Measurements from ENCODE around the gene CSF3. TPM values are rescaled to one million over a fixed set of nuclear protein-coding genes. Genes with fewer than 3 reads are reported as not detected.

Gene CSF3
- total RNA-seq, 4 donors from 2014 or later, result not detected

DNA sequence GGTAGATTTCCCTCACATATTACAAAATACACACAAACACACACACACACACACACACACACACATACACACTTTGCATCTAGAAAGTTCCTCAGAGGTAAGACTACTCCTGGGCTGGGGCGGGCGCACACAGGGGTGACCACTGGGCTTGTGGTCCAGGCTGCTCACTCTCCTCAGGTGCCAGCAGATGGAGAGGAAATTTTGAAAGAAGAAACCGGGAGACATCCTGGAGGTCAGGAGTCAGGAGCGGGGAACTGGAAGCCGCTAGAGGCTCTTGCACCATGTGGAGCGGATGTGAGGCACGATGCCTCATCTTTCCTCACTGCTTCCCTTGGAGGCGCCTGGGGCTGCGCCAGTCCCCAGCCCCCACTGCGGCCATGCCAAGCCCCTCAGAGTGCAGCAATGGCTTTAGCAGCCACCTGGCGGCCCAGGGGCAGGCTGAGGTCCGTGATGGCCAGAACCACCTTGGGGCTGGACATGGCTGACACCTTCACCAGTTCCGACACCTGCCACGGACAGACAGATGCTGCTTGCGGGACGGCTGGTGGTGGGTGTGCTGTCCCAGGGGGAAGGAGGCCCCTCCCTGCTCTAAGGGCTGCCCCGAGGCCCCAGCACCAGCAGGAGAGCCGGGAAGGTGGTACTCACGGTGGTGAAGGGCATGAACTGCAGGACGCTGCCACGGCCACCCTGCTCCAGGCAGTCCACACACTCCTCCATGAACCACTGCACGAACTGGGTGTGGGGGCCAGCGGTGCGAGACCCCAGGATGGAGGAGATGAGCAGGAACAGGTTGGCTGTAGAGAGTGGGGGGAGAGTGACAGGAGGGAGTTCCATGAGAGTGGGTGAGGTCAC lies 4.1 kb downstream of the CSF3 start:
- 79 to 88% methylated on average over 13 to 22 of the region's 24 CpGs for WGBS, 2 donors
- H3K27ac ChIP-seq, result no peak overlapping the region
- peaks cover 37 to 57% of the 10 kb centered on the region in 2 donors for H3K4me1 ChIP-seq
- no peaks in the 10 kb centered on the region for H3K9me3 ChIP-seq
- DNase-seq, result no peak
- intact Hi-C loops (cut with DNase I), result loop anchor here (5.0 to 10.0 kb wide), 2 partner anchors 65 to 148 kb away; no protein-coding TSS in a partner anchor
- no peaks in the 10 kb centered on the region for H3K27me3 ChIP-seq
- H3K36me3 ChIP-seq, result peaks cover 0 to 6% of the 10 kb centered on the region in 2 donors
- no peak overlapping the region for H3K4me3 ChIP-seq (replicated peaks in 1 of 3)
- TF ChIP-seq, protein P1, sequence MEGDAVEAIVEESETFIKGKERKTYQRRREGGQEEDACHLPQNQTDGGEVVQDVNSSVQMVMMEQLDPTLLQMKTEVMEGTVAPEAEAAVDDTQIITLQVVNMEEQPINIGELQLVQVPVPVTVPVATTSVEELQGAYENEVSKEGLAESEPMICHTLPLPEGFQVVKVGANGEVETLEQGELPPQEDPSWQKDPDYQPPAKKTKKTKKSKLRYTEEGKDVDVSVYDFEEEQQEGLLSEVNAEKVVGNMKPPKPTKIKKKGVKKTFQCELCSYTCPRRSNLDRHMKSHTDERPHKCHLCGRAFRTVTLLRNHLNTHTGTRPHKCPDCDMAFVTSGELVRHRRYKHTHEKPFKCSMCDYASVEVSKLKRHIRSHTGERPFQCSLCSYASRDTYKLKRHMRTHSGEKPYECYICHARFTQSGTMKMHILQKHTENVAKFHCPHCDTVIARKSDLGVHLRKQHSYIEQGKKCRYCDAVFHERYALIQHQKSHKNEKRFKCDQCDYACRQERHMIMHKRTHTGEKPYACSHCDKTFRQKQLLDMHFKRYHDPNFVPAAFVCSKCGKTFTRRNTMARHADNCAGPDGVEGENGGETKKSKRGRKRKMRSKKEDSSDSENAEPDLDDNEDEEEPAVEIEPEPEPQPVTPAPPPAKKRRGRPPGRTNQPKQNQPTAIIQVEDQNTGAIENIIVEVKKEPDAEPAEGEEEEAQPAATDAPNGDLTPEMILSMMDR (IDR thresholded peaks at IDR 0.05), result no peak
- no peak for TF ChIP-seq POLR2A (IDR thresholded peaks at IDR 0.05)

DNA sequence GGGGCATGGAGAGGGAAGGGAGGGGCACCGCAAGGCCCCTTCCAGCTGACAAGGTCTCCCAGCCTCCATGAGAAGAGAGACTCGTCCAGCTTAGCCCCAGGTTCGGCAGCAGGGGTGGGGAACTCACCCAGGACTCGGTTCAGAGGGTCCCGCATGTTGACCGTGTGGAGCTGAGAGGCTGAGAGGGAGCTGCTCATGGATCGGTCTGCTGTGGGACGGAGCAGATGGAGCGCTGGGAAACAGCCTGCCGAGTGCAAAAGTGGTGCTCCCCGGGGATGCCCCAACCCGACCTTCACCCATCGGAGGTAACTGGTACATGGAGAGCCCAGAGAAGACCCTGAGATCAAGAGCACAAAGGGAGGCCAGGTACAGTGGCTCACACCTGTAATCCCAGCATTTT lies 4.9 kb downstream of the CSF3 start:
- peaks cover 44 to 61% of the 10 kb centered on the region in 2 donors for H3K4me1 ChIP-seq
- no peak overlapping the region for H3K4me3 ChIP-seq (replicated peaks in 1 of 3)
- H3K27me3 ChIP-seq, result no peaks in the 10 kb centered on the region
- WGBS, 2 donors, result 92 to 97% methylated on average over 12 to 13 of the region's 13 CpGs
- no peak for TF ChIP-seq POLR2A (IDR thresholded peaks at IDR 0.05)
- TF ChIP-seq, protein P1 (IDR thresholded peaks at IDR 0.05), result no peak
- no peaks in the 10 kb centered on the region for H3K9me3 ChIP-seq
- no peak overlapping the region for H3K27ac ChIP-seq
- no peak for DNase-seq
- H3K36me3 ChIP-seq, result peaks cover 0 to 6% of the 10 kb centered on the region in 2 donors
- intact Hi-C loops (cut with DNase I), result no loop called here

DNA sequence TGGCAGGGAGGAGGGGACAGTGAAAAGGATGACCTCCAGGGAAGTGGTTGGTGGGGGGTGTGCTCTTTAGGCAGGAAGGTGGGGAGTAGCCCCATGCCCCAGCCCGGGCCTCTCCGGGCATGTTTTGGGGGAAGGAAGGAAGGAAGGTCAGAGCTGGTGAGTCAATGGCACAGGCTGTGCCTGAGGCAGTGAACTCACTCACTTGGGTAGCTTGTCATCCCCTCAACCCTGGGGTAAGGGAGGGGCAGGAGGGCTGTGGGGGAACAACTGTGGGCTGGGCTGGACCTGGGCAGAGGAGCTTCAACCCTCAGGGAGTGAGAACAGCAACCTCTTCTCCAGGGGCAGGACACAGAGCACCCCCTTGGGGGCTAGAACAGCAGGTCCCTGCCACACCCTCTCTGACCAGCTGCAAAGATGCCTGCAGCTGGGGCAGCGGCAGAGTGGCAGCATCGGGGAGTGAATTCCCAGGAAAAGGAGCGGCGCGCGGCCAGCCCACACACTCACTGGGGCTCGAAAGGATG lies 6.3 kb downstream of the CSF3 start:
- no peaks in the 10 kb centered on the region for H3K27me3 ChIP-seq
- 75 to 84% methylated on average over 9 of the region's 9 CpGs for WGBS, 2 donors
- H3K4me3 ChIP-seq (replicated peaks in 1 of 3), result no peak overlapping the region
- H3K9me3 ChIP-seq, result no peaks in the 10 kb centered on the region
- H3K4me1 ChIP-seq, result peaks cover 56 to 74% of the 10 kb centered on the region in 2 donors
- intact Hi-C loops (cut with DNase I), result no loop called here
- TF ChIP-seq POLR2A (IDR thresholded peaks at IDR 0.05), result no peak
- TF ChIP-seq, protein P1 (IDR thresholded peaks at IDR 0.05), result no peak
- peak overlapping the region in 2 of 3 donors; percentile 32 to 90 for H3K27ac ChIP-seq
- peaks cover 0 to 6% of the 10 kb centered on the region in 2 donors for H3K36me3 ChIP-seq
- DNase-seq, result peak in 1 of 2 donors; percentile 22

DNA sequence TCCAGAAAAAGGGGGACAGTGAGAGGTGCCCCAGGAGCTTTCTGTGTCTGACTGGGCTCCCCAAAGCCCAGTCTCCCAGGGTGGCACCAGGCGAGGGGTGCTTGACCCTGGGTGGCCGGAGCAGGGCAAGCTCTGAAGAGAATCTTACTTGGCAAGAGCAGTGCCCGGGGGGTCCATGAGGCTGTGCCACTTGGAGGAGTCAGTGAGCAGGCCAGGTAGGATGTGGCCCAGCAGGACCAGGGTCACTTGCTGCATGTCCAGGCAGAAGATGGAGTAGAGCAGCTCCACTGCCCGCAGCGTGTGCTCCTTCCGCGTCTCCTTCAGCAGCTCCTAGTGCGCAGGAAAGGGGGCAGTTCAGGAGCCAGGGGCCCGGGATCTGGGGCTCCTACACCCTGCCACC lies 7.3 kb downstream of the CSF3 start:
- Histone ChIP-seq H3K27ac (peak overlapping the region; percentile 46 to 90 (median 87)), H3K36me3 (peaks cover 0 to 6% of the 10 kb centered on the region in 2 donors), H3K27me3 (no peaks in the 10 kb centered on the region), H3K4me1 (peaks cover 61 to 77% of the 10 kb centered on the region in 2 donors), H3K4me3 (replicated peaks in 1 of 3) (no peak overlapping the region), H3K9me3 (no peaks in the 10 kb centered on the region)
- intact Hi-C loops (cut with DNase I), result no loop called here
- no peak for DNase-seq
- 85 to 91% methylated on average over 5 to 6 of the region's 9 CpGs for WGBS, 2 donors
- TF ChIP-seq POLR2A (IDR thresholded peaks at IDR 0.05), result no peak
- TF ChIP-seq, protein P1 (IDR thresholded peaks at IDR 0.05), result no peak

All from thyroid gland (tissue), 4 donors.